HEK293 (cell line): ENCODE data around the gene TDRD10.

Experiments
- BCL11B ChIP-seq: fragments of 450-650 bp; formaldehyde crosslinking; IDR thresholded peaks from 2 replicates; pipeline ENCODE4 v1.5.1; 2016; ENCODE audit warnings: low read depth, missing biosample characterization, missing genetic modification characterization
- GLIS2 ChIP-seq: fragments of 450-650 bp; formaldehyde crosslinking; IDR thresholded peaks from 2 replicates; pipeline ENCODE4 v1.5.1; 2016; ENCODE audit warnings: missing biosample characterization, missing genetic modification characterization
- HOXD13 ChIP-seq: sonication (generic); formaldehyde crosslinking; IDR thresholded peaks from 2 replicates; pipeline ENCODE4 v1.8.0; 2022; ENCODE audit warnings: missing genetic modification reagents, borderline replicate concordance
- KLF1 ChIP-seq: fragments of 450-650 bp; formaldehyde crosslinking; IDR thresholded peaks from 2 replicates; pipeline ENCODE4 v1.5.1; 2016; ENCODE audit warnings: missing biosample characterization, missing genetic modification characterization
- KLF10 ChIP-seq: fragments of 450-650 bp; IDR thresholded peaks from 2 replicates; pipeline ENCODE4 v1.5.1; 2018; ENCODE audit warnings: missing biosample characterization, mild to moderate bottlenecking, missing genetic modification characterization
- RBAK ChIP-seq: fragments of 450-650 bp; formaldehyde crosslinking; IDR thresholded peaks from 2 replicates; pipeline ENCODE4 v1.5.1; 2016; ENCODE audit warnings: missing biosample characterization, missing genetic modification characterization
- SP2 ChIP-seq: fragments of 450-650 bp; formaldehyde crosslinking; IDR thresholded peaks from 2 replicates; pipeline ENCODE4 v1.5.1; 2016; ENCODE audit warnings: missing biosample characterization, missing genetic modification characterization
- ZBTB1 ChIP-seq: fragments of 450-650 bp; formaldehyde crosslinking; IDR thresholded peaks from 2 replicates; pipeline ENCODE4 v1.5.1; 2016; ENCODE audit warnings: missing biosample characterization, missing genetic modification characterization
- ZBTB17 ChIP-seq: fragments of 450-650 bp; formaldehyde crosslinking; IDR thresholded peaks from 2 replicates; pipeline ENCODE4 v1.5.1; 2016; ENCODE audit warnings: missing biosample characterization, missing genetic modification characterization
- ZFP3 ChIP-seq: fragments of 450-650 bp; formaldehyde crosslinking; IDR thresholded peaks from 2 replicates; pipeline ENCODE4 v1.5.1; 2016; ENCODE audit warnings: low read depth, missing biosample characterization, missing genetic modification characterization
- ZFP37 ChIP-seq: fragments of 450-650 bp; formaldehyde crosslinking; IDR thresholded peaks from 2 replicates; pipeline ENCODE4 v1.5.1; 2016; ENCODE audit warnings: missing biosample characterization, missing genetic modification characterization
- ZNF114 ChIP-seq: fragments of 450-650 bp; formaldehyde crosslinking; IDR thresholded peaks from 2 replicates; pipeline ENCODE4 v1.5.0; 2017; ENCODE audit warnings: missing biosample characterization, missing genetic modification characterization
- ZNF133 ChIP-seq: fragments of 450-650 bp; formaldehyde crosslinking; IDR thresholded peaks from 2 replicates; pipeline ENCODE4 v1.5.1; 2016; ENCODE audit warnings: missing biosample characterization, missing genetic modification characterization
- ZNF223 ChIP-seq: fragments of 450-650 bp; formaldehyde crosslinking; IDR thresholded peaks from 2 replicates; pipeline ENCODE4 v1.5.1; 2016; ENCODE audit warnings: missing biosample characterization, missing genetic modification characterization
- ZNF354C ChIP-seq: fragments of 450-650 bp; formaldehyde crosslinking; IDR thresholded peaks from 2 replicates; pipeline ENCODE4 v1.5.1; 2016; ENCODE audit warnings: missing biosample characterization, missing genetic modification characterization, low read depth, borderline replicate concordance
- ZNF391 ChIP-seq: fragments of 450-650 bp; formaldehyde crosslinking; IDR thresholded peaks from 2 replicates; pipeline ENCODE4 v1.5.1; 2016; ENCODE audit warnings: low read depth, missing biosample characterization, missing genetic modification characterization, borderline replicate concordance
- ZNF423 ChIP-seq: fragments of 450-650 bp; formaldehyde crosslinking; IDR thresholded peaks from 2 replicates; pipeline ENCODE4 v1.5.1; 2016; ENCODE audit warnings: missing biosample characterization, missing genetic modification characterization
- ZNF549 ChIP-seq: fragments of 450-650 bp; IDR thresholded peaks from 2 replicates; pipeline ENCODE4 v1.5.1; 2018; ENCODE audit warnings: missing biosample characterization, missing genetic modification characterization, mild to moderate bottlenecking, inconsistent platforms, moderate library complexity
- ZNF571 ChIP-seq: fragments of 450-650 bp; formaldehyde crosslinking; IDR thresholded peaks from 2 replicates; pipeline ENCODE4 v1.5.0; 2017; ENCODE audit warnings: missing biosample characterization, missing genetic modification characterization
- ZNF747 ChIP-seq: fragments of 450-650 bp; formaldehyde crosslinking; IDR thresholded peaks from 2 replicates; pipeline ENCODE4 v1.5.1; 2016; ENCODE audit warnings: missing biosample characterization, missing genetic modification characterization
- ZNF785 ChIP-seq: fragments of 450-650 bp; formaldehyde crosslinking; IDR thresholded peaks from 2 replicates; pipeline ENCODE4 v1.5.1; 2016; ENCODE audit warnings: missing biosample characterization, missing genetic modification characterization
- TF ChIP-seq, protein P1 (sequence below): fragments of 450-650 bp; formaldehyde crosslinking; IDR thresholded peaks from 2 replicates; pipeline ENCODE4 v1.5.1; 2017; ENCODE audit warnings: missing biosample characterization, missing genetic modification characterization
- TF ChIP-seq, protein P2 (sequence below): fragments of 450-650 bp; IDR thresholded peaks from 2 replicates; pipeline ENCODE4 v1.5.1; 2018; ENCODE audit warnings: missing biosample characterization, mild to moderate bottlenecking, missing genetic modification characterization
- TF ChIP-seq, protein P3 (sequence below): fragments of 450-650 bp; formaldehyde crosslinking; IDR thresholded peaks from 2 replicates; pipeline ENCODE4 v1.5.1; 2016; ENCODE audit warnings: missing biosample characterization, missing genetic modification characterization
- TF ChIP-seq, protein P4 (sequence below): fragments of 450-650 bp; formaldehyde crosslinking; IDR thresholded peaks from 2 replicates; pipeline ENCODE4 v1.5.1; 2016; ENCODE audit warnings: missing biosample characterization, missing genetic modification characterization
- TF ChIP-seq, protein P5 (sequence below): fragments of 450-650 bp; formaldehyde crosslinking; IDR thresholded peaks from 2 replicates; pipeline ENCODE4 v1.5.1; 2016; ENCODE audit warnings: missing biosample characterization, missing genetic modification characterization, low read depth
- TF ChIP-seq, protein P6 (sequence below): fragments of 450-650 bp; formaldehyde crosslinking; IDR thresholded peaks from 2 replicates; pipeline ENCODE4 v1.5.1; 2016; ENCODE audit warnings: missing biosample characterization, missing genetic modification characterization
- TF ChIP-seq, protein P7 (sequence below): fragments of 450-650 bp; formaldehyde crosslinking; IDR thresholded peaks from 2 replicates; pipeline ENCODE4 v1.5.1; 2016; ENCODE audit warnings: missing biosample characterization, missing genetic modification characterization

TDRD10 gene

DNA sequence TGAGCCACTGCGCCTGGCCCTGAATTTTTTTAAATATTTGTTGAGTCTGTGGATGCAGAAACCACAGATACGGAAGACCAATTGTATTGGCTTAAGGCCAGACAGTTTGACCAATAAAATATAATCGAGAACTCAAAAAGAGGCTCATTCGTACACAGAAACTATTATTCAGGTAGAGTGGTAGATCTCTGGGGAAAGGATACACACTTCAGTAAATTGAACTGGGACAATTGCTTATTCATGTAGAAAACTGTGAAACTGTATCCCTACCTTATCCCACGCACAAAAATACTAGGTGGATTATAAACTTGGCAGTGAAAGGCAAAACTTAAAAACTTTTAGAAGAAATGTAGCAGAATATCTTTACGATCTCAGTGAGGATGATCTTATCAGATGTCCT, 25.2 kb downstream of the TDRD10 start (continued):
- TF ChIP-seq, protein P1, sequence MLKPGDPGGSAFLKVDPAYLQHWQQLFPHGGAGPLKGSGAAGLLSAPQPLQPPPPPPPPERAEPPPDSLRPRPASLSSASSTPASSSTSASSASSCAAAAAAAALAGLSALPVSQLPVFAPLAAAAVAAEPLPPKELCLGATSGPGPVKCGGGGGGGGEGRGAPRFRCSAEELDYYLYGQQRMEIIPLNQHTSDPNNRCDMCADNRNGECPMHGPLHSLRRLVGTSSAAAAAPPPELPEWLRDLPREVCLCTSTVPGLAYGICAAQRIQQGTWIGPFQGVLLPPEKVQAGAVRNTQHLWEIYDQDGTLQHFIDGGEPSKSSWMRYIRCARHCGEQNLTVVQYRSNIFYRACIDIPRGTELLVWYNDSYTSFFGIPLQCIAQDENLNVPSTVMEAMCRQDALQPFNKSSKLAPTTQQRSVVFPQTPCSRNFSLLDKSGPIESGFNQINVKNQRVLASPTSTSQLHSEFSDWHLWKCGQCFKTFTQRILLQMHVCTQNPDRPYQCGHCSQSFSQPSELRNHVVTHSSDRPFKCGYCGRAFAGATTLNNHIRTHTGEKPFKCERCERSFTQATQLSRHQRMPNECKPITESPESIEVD, result peak; percentile 98
- TF ChIP-seq RBAK (tag by site-specific recombination) (no peak), HOXD13 (CRISPR knock-in tag) (no peak), KLF1 (tag by site-specific recombination) (no peak), ZBTB17 (tag by site-specific recombination) (peak; percentile 73), ZNF571 (tag by site-specific recombination) (no peak), ZNF354C (tag by site-specific recombination) (no peak), ZNF133 (tag by site-specific recombination) (no peak), ZNF223 (tag by site-specific recombination) (no peak), BCL11B (tag by site-specific recombination) (no peak), ZNF423 (no peak), ZNF747 (no peak), ZNF391 (no peak), ZFP37 (tag by site-specific recombination) (no peak), SP2 (tag by site-specific recombination) (no peak), GLIS2 (no peak), ZNF549 (tag by site-specific recombination) (no peak), ZBTB1 (no peak), ZNF785 (tag by site-specific recombination) (no peak), KLF10 (tag by site-specific recombination) (0 out of 2 replicates have a peak, but pooled peaks have one; percentile 29), ZFP3 (tag by site-specific recombination) (no peak), ZNF114 (tag by site-specific recombination) (no peak)
- TF ChIP-seq, protein P2, sequence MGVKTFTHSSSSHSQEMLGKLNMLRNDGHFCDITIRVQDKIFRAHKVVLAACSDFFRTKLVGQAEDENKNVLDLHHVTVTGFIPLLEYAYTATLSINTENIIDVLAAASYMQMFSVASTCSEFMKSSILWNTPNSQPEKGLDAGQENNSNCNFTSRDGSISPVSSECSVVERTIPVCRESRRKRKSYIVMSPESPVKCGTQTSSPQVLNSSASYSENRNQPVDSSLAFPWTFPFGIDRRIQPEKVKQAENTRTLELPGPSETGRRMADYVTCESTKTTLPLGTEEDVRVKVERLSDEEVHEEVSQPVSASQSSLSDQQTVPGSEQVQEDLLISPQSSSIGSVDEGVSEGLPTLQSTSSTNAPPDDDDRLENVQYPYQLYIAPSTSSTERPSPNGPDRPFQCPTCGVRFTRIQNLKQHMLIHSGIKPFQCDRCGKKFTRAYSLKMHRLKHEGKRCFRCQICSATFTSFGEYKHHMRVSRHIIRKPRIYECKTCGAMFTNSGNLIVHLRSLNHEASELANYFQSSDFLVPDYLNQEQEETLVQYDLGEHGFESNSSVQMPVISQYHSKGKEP (tag by site-specific recombination), result peak; percentile 84
- TF ChIP-seq, protein P3, sequence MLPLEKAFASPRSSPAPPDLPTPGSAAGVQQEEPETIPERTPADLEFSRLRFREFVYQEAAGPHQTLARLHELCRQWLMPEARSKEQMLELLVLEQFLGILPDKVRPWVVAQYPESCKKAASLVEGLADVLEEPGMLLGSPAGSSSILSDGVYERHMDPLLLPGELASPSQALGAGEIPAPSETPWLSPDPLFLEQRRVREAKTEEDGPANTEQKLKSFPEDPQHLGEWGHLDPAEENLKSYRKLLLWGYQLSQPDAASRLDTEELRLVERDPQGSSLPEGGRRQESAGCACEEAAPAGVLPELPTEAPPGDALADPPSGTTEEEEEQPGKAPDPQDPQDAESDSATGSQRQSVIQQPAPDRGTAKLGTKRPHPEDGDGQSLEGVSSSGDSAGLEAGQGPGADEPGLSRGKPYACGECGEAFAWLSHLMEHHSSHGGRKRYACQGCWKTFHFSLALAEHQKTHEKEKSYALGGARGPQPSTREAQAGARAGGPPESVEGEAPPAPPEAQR, result no peak
- TF ChIP-seq, protein P4, sequence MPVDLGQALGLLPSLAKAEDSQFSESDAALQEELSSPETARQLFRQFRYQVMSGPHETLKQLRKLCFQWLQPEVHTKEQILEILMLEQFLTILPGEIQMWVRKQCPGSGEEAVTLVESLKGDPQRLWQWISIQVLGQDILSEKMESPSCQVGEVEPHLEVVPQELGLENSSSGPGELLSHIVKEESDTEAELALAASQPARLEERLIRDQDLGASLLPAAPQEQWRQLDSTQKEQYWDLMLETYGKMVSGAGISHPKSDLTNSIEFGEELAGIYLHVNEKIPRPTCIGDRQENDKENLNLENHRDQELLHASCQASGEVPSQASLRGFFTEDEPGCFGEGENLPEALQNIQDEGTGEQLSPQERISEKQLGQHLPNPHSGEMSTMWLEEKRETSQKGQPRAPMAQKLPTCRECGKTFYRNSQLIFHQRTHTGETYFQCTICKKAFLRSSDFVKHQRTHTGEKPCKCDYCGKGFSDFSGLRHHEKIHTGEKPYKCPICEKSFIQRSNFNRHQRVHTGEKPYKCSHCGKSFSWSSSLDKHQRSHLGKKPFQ (tag by site-specific recombination), result peak; percentile 94
- TF ChIP-seq, protein P5, sequence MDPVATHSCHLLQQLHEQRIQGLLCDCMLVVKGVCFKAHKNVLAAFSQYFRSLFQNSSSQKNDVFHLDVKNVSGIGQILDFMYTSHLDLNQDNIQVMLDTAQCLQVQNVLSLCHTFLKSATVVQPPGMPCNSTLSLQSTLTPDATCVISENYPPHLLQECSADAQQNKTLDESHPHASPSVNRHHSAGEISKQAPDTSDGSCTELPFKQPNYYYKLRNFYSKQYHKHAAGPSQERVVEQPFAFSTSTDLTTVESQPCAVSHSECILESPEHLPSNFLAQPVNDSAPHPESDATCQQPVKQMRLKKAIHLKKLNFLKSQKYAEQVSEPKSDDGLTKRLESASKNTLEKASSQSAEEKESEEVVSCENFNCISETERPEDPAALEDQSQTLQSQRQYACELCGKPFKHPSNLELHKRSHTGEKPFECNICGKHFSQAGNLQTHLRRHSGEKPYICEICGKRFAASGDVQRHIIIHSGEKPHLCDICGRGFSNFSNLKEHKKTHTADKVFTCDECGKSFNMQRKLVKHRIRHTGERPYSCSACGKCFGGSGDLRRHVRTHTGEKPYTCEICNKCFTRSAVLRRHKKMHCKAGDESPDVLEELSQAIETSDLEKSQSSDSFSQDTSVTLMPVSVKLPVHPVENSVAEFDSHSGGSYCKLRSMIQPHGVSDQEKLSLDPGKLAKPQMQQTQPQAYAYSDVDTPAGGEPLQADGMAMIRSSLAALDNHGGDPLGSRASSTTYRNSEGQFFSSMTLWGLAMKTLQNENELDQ (tag by site-specific recombination), result no peak
- TF ChIP-seq, protein P6, sequence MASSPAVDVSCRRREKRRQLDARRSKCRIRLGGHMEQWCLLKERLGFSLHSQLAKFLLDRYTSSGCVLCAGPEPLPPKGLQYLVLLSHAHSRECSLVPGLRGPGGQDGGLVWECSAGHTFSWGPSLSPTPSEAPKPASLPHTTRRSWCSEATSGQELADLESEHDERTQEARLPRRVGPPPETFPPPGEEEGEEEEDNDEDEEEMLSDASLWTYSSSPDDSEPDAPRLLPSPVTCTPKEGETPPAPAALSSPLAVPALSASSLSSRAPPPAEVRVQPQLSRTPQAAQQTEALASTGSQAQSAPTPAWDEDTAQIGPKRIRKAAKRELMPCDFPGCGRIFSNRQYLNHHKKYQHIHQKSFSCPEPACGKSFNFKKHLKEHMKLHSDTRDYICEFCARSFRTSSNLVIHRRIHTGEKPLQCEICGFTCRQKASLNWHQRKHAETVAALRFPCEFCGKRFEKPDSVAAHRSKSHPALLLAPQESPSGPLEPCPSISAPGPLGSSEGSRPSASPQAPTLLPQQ, result no peak
- TF ChIP-seq, protein P7, sequence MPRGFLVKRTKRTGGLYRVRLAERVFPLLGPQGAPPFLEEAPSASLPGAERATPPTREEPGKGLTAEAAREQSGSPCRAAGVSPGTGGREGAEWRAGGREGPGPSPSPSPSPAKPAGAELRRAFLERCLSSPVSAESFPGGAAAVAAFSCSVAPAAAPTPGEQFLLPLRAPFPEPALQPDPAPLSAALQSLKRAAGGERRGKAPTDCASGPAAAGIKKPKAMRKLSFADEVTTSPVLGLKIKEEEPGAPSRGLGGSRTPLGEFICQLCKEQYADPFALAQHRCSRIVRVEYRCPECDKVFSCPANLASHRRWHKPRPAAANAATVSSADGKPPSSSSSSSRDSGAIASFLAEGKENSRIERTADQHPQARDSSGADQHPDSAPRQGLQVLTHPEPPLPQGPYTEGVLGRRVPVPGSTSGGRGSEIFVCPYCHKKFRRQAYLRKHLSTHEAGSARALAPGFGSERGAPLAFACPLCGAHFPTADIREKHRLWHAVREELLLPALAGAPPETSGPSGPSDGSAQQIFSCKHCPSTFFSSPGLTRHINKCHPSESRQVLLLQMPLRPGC (tag by site-specific recombination), result no peak
